IPS-NIHi7 (cell line): ENCODE results near the gene CAPN3.
A peak's percentile ranks its signal among the peaks of the same experiment; 100 is the strongest.

Source experiments
- DNase-seq: peaks from one replicate; pipeline ENCODE4 v3.0.0; 2012; ENCODE audit warnings: mixed read lengths; ENCODE audit errors: extremely low spot score

CAPN3 gene

GRCh38 chr15:42356851-42357250 is 2.5 kb upstream of the CAPN3 start:
- no peak for DNase-seq

- no peak for DNase-seq
These were observed 1.2 kb upstream of the CAPN3 start for GRCh38 chr15:42358141-42358540.

- DNase-seq: no peak
These were observed 684 bp downstream of the CAPN3 start for GRCh38 chr15:42359985-42360384.

GRCh38 chr15:42360535-42361112 is 1.3 kb downstream of the CAPN3 start:
- no peak for DNase-seq

- peak; percentile 62 for DNase-seq
These were observed 4.2 kb downstream of the CAPN3 start for GRCh38 chr15:42363487-42363886.

- no peak for DNase-seq
These were observed 4.6 kb downstream of the CAPN3 start for GRCh38 chr15:42363942-42364341.

- no peak for DNase-seq
These were observed 5.2 kb downstream of the CAPN3 start for GRCh38 chr15:42364529-42364928.

- no peak for DNase-seq
These were observed 6.7 kb downstream of the CAPN3 start for GRCh38 chr15:42365921-42366550.

- DNase-seq: no peak
These were observed 7.7 kb downstream of the CAPN3 start for GRCh38 chr15:42367041-42367440.

- DNase-seq: no peak
These were observed 8.8 kb downstream of the CAPN3 start for GRCh38 chr15:42368096-42368495.

- peak; percentile 9 for DNase-seq
These were observed 11.8 kb downstream of the CAPN3 start for GRCh38 chr15:42371096-42371495.

GRCh38 chr15:42373274-42373673 is 14.0 kb downstream of the CAPN3 start:
- DNase-seq: no peak

GRCh38 chr15:42373936-42374335 is 14.6 kb downstream of the CAPN3 start:
- no peak for DNase-seq

GRCh38 chr15:42374810-42375209 is 15.5 kb downstream of the CAPN3 start:
- no peak for DNase-seq

- DNase-seq: no peak
These were observed 16.0 kb downstream of the CAPN3 start for GRCh38 chr15:42375252-42375651.

- DNase-seq: no peak
These were observed 16.6 kb downstream of the CAPN3 start for GRCh38 chr15:42375941-42376340.

- no peak for DNase-seq
These were observed 18.7 kb downstream of the CAPN3 start for GRCh38 chr15:42378011-42378410.

GRCh38 chr15:42384597-42384996 is 25.3 kb downstream of the CAPN3 start:
- no peak for DNase-seq

GRCh38 chr15:42385206-42385979 is 26.1 kb downstream of the CAPN3 start:
- peak; percentile 85 for DNase-seq

- DNase-seq: no peak
These were observed 26.8 kb downstream of the CAPN3 start for GRCh38 chr15:42385980-42386700.

- no peak for DNase-seq
These were observed 28.3 kb downstream of the CAPN3 start for GRCh38 chr15:42387603-42388002.

GRCh38 chr15:42392309-42393024 is 33.2 kb downstream of the CAPN3 start:
- no peak for DNase-seq
